Measurements from ENCODE around the gene MINAR2.

Gene MINAR2, protein sequence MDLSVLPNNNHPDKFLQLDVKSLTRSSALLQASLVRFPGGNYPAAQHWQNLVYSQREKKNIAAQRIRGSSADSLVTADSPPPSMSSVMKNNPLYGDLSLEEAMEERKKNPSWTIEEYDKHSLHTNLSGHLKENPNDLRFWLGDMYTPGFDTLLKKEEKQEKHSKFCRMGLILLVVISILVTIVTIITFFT

DNA sequence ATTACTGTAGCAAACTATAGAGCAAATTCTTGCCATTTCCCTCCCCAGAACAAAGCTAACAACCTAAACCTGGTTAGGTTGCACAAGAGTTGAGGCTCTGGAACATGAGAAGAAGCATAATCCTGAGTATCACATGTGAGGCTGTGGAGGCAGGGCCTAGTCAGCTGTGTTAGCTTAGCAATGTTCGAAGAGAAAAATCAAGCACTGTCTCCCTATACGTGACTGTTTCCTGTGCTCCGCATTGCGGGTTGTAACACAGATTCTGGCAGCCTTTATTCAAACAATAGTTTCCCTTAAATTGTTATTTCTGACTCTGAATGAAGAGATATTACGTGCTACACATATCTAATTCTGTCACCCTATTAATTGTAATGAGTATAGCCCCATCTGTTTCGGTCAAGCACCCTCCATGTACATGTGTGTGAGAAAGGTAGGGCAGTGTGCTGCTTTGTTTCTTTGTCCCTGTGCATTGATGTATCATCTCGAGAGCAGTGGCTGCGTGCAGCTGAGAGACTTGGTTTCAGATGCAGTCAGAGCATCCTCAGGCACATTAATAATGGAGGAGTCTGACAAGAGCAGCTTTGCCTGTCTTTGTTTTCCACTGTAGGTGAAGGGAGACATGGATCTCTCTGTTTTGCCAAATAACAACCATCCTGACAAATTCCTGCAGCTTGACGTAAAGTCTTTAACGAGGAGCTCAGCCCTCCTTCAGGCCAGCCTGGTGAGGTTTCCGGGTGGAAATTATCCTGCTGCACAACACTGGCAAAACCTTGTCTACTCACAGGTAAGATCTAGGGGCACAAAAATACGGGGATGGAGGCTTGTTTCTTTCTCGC lies at the start of gene MINAR2:
Gene MINAR2 (plus strand): TSS at position 523 of the 836 bp plus-strand sequence. CDS start 97 bp downstream, at position 620.
- DNase-seq (ENCODE audit: low spot score), result peak; percentile 4

DNA sequence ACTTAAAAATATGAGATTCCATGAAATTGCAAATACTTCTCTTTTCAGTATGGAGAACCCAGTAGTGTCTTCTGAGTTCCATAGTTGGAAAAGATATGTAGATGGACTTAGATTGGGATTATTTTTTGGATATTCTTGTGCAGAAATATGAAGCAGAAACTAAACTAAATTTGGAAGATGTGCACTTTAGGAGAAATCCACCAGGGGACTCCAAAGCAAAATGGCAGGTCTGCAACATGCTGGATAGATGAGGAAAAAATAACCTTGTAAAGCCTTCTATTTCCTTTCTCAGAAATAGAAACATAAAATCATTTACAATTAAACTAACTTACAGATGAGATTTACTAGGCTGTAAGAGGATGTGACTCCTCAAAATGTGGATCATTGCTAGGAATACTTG lies 49.2 kb upstream of the MINAR2 start:
- no peak for DNase-seq (ENCODE audit: low spot score)

DNA sequence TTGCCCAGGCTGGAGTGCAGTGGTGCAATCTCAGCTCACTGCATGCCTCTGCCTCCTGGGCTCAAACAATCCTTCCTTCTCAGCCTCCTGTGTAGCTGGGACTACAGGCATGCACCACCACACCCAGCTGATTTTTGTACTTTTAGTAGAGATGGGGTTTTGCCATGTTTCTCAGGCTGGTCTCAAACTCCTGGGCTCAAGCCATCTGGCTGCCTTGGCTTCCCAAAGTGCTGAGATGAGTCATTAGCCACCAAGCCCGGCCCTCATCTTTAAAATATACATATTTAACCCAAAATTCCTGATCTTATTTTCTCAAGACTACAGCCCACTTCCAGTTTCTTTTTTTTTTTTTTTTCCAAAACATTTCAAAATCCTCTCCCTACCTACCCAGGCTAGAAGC lies 31.7 kb upstream of the MINAR2 start:
- DNase-seq (ENCODE audit: low spot score), result no peak

DNA sequence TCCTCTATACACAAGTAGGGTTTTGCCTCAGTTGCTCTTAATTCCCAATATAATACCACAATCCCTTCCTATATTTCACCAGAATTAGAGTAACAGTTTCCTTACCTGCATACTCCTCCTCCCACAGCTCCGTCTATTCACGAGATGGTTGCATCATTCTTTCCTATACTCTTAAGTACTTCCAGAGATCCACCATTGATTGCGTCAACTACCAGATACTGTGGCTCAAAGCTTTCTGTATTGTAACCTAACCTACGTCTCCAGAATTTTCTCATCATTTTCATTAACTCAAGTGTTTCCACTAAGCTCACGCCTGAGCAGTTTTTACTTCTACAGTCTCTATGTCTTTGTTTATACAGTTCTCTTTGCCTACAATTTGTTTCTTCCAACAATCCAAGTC lies 31.2 kb upstream of the MINAR2 start:
- DNase-seq (ENCODE audit: low spot score), result no peak

GRCh38 chr5:129717751-129718310 lies 30.1 kb upstream of the MINAR2 start:
- DNase-seq (ENCODE audit: low spot score), result no peak

- DNase-seq (ENCODE audit: low spot score), result no peak
Observed at GRCh38 chr5:129718471-129719090, 29.3 kb upstream of the MINAR2 start.

GRCh38 chr5:129724222-129724621 lies 23.7 kb upstream of the MINAR2 start:
- DNase-seq (ENCODE audit: low spot score), result no peak

GRCh38 chr5:129724647-129725046 lies 23.2 kb upstream of the MINAR2 start:
- DNase-seq (ENCODE audit: low spot score), result no peak

- DNase-seq (ENCODE audit: low spot score), result no peak
Observed at GRCh38 chr5:129739773-129740172, 8.1 kb upstream of the MINAR2 start.

- DNase-seq (ENCODE audit: low spot score), result no peak
Observed at GRCh38 chr5:129743541-129744187, 4.2 kb upstream of the MINAR2 start.

GRCh38 chr5:129745997-129746396 lies 1.9 kb upstream of the MINAR2 start:
- DNase-seq (ENCODE audit: low spot score), result no peak

- DNase-seq (ENCODE audit: low spot score), result no peak
Observed at GRCh38 chr5:129746876-129747275, 1.0 kb upstream of the MINAR2 start.

- no peak for DNase-seq (ENCODE audit: low spot score)
Observed at GRCh38 chr5:129748913-129749880, 1.3 kb downstream of the MINAR2 start.

DNA sequence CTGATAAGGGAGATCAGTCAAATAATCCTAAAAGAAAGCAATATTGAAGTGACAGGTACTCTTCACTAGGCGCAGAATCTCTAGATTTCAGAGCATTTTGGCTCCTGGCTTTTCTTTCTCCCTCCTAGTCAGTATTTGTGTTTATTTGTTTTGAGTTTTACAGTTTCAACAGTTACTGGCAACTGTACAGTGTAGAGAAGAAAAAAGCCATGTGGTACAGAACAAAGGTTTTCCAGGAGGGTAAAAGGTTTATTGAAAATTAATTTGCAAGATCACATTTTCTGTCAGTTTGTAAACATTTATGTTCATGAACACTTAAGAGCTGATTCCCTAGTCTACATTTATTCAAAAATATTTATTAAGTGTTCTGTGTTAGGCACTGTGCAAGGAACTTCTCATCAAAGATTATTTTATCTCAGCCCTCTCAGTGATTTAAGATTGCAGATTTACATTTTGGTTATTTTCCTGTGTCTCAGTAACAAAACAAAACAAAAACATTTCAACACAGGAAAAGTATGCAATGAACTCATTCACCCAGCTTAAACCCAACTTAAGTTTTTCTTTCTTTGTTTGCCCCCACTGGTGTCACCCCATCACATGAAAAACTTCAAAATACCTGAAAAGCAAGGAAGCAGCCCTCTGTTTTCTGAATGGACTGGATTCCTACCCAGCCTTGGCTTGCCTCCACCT lies 12.9 kb downstream of the MINAR2 start:
- no peak for DNase-seq (ENCODE audit: low spot score)

DNA sequence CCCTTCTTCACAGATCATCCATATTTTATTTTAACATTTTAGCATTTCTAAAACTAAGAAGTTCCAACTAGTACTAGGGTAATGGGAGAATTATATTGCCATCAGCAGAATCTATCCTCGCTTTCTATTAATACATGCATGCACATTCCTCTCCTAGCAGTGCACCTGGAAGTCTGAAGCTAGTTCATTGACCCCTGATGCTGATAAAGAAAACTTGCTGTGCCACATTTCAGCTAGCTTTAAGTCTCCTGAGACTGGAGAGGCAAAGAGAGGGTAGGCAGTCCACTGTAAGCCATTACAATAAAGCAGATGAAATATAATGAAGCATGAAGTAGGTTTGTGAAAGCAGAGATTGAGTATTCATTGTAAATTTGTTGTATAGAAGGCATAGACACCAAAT lies 15.8 kb downstream of the MINAR2 start:
- no peak for DNase-seq (ENCODE audit: low spot score)

DNA sequence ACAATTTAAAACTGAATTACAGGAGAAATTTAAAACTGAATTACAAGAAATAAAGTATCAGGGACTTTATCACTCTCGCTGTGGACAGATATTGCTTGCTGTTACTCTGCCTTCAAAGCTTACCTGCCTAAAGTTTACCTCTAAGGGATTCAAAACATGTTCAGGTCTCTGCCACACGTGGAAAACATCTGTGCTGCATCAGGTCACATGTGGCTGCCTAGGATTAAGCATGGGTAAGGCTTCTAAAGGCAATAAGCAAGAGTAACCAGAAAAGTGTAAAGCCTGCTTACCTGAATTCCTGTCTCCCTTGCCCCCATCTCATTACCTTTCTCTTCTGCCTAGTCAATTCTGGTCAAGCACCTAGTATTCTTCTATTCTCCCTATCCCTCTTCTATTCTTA lies 18.9 kb downstream of the MINAR2 start:
- no peak for DNase-seq (ENCODE audit: low spot score)

DNA sequence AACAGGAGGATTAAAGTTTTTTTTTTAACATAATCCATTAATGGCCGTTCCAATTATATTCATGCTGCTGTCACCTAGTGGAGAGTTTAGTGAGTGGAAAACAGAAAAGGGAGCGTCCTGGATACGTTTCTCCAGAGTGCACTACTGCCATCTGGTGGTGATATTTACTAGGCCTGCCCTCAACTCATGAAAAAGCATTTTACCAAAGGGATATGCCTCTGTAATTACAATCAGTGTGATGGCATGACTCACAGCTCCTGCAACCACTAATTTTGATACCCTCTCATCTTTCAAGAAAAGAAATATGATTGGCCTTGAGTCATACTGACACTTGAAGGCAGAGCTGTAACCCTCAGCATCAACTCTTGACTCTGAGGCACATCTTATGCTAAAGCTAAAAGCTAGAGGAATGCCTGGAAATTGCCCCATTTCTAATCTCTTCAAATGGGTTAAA lies 20.1 kb downstream of the MINAR2 start:
- peak; percentile 92 for DNase-seq (ENCODE audit: low spot score)

GRCh38 chr5:129768735-129769134 lies 20.8 kb downstream of the MINAR2 start:
- no peak for DNase-seq (ENCODE audit: low spot score)

DNA sequence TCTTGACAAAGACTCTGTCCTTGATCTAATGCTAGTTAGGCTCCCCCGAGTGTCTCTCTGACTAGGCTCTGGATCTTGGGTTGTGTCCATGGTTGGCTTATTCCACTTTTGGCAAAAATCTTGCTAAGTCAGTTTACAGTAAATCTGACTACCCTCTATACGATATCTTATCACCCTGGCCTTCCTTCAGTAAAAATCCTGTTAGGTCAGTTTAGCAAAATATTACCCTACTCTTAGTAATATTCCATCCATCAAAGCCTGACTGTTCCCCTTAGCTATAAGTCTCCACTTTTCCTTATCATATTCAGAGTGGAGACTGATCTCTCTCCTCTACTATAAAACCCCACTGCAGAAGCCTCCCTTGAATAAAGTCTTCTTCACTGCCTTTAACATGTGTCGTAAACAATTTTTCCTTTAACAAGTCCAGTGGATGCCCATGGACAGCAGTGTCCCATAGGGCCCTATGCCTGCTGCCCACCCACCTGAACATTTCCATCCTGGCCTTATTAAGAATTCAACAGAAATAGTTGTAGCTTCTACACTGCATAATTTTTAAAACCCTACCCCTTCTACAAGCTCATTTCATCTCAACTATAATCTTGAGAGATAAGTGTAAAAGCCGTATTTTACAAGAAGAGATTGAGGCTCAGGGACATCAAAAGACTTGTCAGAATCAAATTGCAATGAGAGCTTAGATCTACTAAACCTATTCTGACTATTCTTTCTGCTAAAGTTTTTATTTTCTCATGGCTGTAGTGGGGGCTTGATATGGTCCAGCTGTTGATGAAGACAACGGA lies 22.3 kb downstream of the MINAR2 start:
- DNase-seq (ENCODE audit: low spot score), result no peak
